ENCODE measurements around the gene ERVV-1. TPM values are rescaled to one million over a fixed set of nuclear protein-coding genes. Genes with fewer than 3 reads are reported as not detected.
"Not testable (repeated sequence)": the region's sequence is repeated elsewhere in the genome, so short reads cannot be mapped to it uniquely, and the experiment has no call there.

Gene ERVV-1
- polyA plus RNA-seq (ENCODE audit: low read depth in 6 of 6) = not detected

- H3K9me3 Mint-ChIP-seq = peaks cover 0 to 20% (median 8%) of the 10 kb centered on the region in 7 donors
Measured at GRCh38 chr19:53013621-53014020, at the start of gene ERVV-1. ERVV-1 (plus strand) TSS chr19:53013921; CDS start chr19:53014091, 170 bp downstream.

GRCh38 chr19:52967772-52968171 lies 45.9 kb upstream of the ERVV-1 start:
- Mint-ChIP-seq H3K4me1 (peaks cover 7 to 11% (median 9%) of the 10 kb centered on the region in 3 donors), H3K27me3 (peaks cover 3 to 12% (median 11%) of the 10 kb centered on the region in 3 donors), H3K9me3 (peaks cover 8 to 41% (median 25%) of the 10 kb centered on the region in 7 donors), H3K36me3 (peaks cover 17 to 21% of the 10 kb centered on the region in 2 donors), H3K27ac (no peak overlapping the region), H3K4me3 (no peak overlapping the region)
- no peak for ATAC-seq (ENCODE audit: low read depth in 2 of 2)
- no peak for DNase-seq

More at GRCh38 chr19:53013621-53014020, at the start of gene ERVV-1:
- Mint-ChIP-seq H3K4me3 (no peak within 1 kb of the TSS), H3K27me3 (peaks cover 0 to 17% (median 0%) of the 10 kb centered on the region in 3 donors), H3K4me1 (no peaks in the 10 kb centered on the region), H3K27ac (no peak within 1 kb of the TSS), H3K36me3 (no peaks in the 10 kb centered on the region)
- ATAC-seq (ENCODE audit: low read depth in 2 of 2) = no peak
- no peak for DNase-seq

- peaks cover 0 to 33% (median 19%) of the 10 kb centered on the region in 7 donors for H3K9me3 Mint-ChIP-seq
- peaks cover 0 to 14% (median 0%) of the 10 kb centered on the region in 3 donors for H3K27me3 Mint-ChIP-seq
- no peak overlapping the region for H3K4me3 Mint-ChIP-seq
- peak overlapping the region in 1 of 6 donors; percentile 30 for H3K27ac Mint-ChIP-seq
- peaks cover 8 to 12% of the 10 kb centered on the region in 2 donors for H3K36me3 Mint-ChIP-seq
- DNase-seq (no peak), ATAC-seq (ENCODE audit: low read depth in 2 of 2) (no peak)
- H3K4me1 Mint-ChIP-seq = no peaks in the 10 kb centered on the region
Measured at GRCh38 chr19:52981329-52981728, 32.4 kb upstream of the ERVV-1 start.

GRCh38 chr19:52983167-52983566 lies 30.6 kb upstream of the ERVV-1 start:
- not testable (repeated sequence) for ATAC-seq (ENCODE audit: low read depth in 2 of 2); H3K4me1 Mint-ChIP-seq; H3K27ac Mint-ChIP-seq; H3K4me3 Mint-ChIP-seq; DNase-seq
- peaks cover 6 to 47% (median 28%) of the 10 kb centered on the region in 7 donors for H3K9me3 Mint-ChIP-seq
- peaks cover 0 to 14% (median 0%) of the 10 kb centered on the region in 3 donors for H3K27me3 Mint-ChIP-seq
- H3K36me3 Mint-ChIP-seq = peaks cover 20 to 23% of the 10 kb centered on the region in 2 donors

- Mint-ChIP-seq H3K9me3 (peaks cover 7 to 51% (median 30%) of the 10 kb centered on the region in 7 donors), H3K4me3 (no peak overlapping the region), H3K27me3 (peaks cover 0 to 6% (median 4%) of the 10 kb centered on the region in 3 donors), H3K4me1 (peaks cover 2 to 9% (median 6%) of the 10 kb centered on the region in 3 donors), H3K36me3 (peaks cover 13 to 19% of the 10 kb centered on the region in 2 donors), H3K27ac (no peak overlapping the region)
- DNase-seq = no peak
- no peak for ATAC-seq (ENCODE audit: low read depth in 2 of 2)
Measured at GRCh38 chr19:52987221-52987620, 26.5 kb upstream of the ERVV-1 start.

- no peak overlapping the region for H3K4me3 Mint-ChIP-seq
- peaks cover 13 to 19% of the 10 kb centered on the region in 2 donors for H3K36me3 Mint-ChIP-seq
- no peak overlapping the region for H3K27ac Mint-ChIP-seq
- peaks cover 6 to 17% (median 12%) of the 10 kb centered on the region in 3 donors for H3K4me1 Mint-ChIP-seq
- peaks cover 11 to 46% (median 34%) of the 10 kb centered on the region in 7 donors for H3K9me3 Mint-ChIP-seq
- no peak for ATAC-seq (ENCODE audit: low read depth in 2 of 2)
- H3K27me3 Mint-ChIP-seq = peaks cover 0 to 13% (median 8%) of the 10 kb centered on the region in 3 donors
- no peak for DNase-seq
Measured at GRCh38 chr19:52988506-52988905, 25.2 kb upstream of the ERVV-1 start.

GRCh38 chr19:52990759-52991418 lies 22.8 kb upstream of the ERVV-1 start:
- H3K4me1 Mint-ChIP-seq = peaks cover 6 to 23% (median 12%) of the 10 kb centered on the region in 3 donors
- no peak for ATAC-seq (ENCODE audit: low read depth in 2 of 2)
- H3K27ac Mint-ChIP-seq = peak overlapping the region in 1 of 6 donors; percentile 53
- peaks cover 0 to 19% (median 8%) of the 10 kb centered on the region in 3 donors for H3K27me3 Mint-ChIP-seq
- peaks cover 14 to 30% (median 23%) of the 10 kb centered on the region in 7 donors for H3K9me3 Mint-ChIP-seq
- no peak for DNase-seq
- H3K36me3 Mint-ChIP-seq = peaks cover 13 to 19% of the 10 kb centered on the region in 2 donors
- H3K4me3 Mint-ChIP-seq = peak overlapping the region in 1 of 8 donors; percentile 9

GRCh38 chr19:52991484-52991883 lies 22.2 kb upstream of the ERVV-1 start:
- Mint-ChIP-seq H3K9me3 (peaks cover 11 to 25% (median 19%) of the 10 kb centered on the region in 7 donors), H3K4me1 (peaks cover 6 to 23% (median 12%) of the 10 kb centered on the region in 3 donors), H3K27ac (peak overlapping the region in 1 of 6 donors; percentile 15), H3K27me3 (peaks cover 0 to 19% (median 8%) of the 10 kb centered on the region in 3 donors), H3K36me3 (peaks cover 10 to 13% of the 10 kb centered on the region in 2 donors), H3K4me3 (peak overlapping the region in 6 of 8 donors; percentile 41 to 94 (median 86))
- DNase-seq = no peak
- no peak for ATAC-seq (ENCODE audit: low read depth in 2 of 2)

GRCh38 chr19:52992109-52993004 lies 21.4 kb upstream of the ERVV-1 start:
- no peak for ATAC-seq (ENCODE audit: low read depth in 2 of 2)
- Mint-ChIP-seq H3K36me3 (peaks cover 1 to 4% of the 10 kb centered on the region in 2 donors), H3K27me3 (peaks cover 0 to 19% (median 8%) of the 10 kb centered on the region in 3 donors), H3K27ac (peak overlapping the region in 3 of 6 donors; percentile 3 to 87 (median 75)), H3K4me3 (peak overlapping the region; percentile 41 to 94 (median 90)), H3K4me1 (peaks cover 6 to 23% (median 12%) of the 10 kb centered on the region in 3 donors), H3K9me3 (peaks cover 7 to 23% (median 11%) of the 10 kb centered on the region in 7 donors)
- DNase-seq = no peak

GRCh38 chr19:52993342-52994178 lies 20.2 kb upstream of the ERVV-1 start:
- Mint-ChIP-seq H3K27ac (peak overlapping the region in 4 of 6 donors; percentile 42 to 75 (median 54)), H3K36me3 (no peaks in the 10 kb centered on the region), H3K4me1 (peaks cover 6 to 23% (median 12%) of the 10 kb centered on the region in 3 donors), H3K27me3 (peaks cover 0 to 30% (median 12%) of the 10 kb centered on the region in 3 donors), H3K4me3 (peak overlapping the region; percentile 65 to 94 (median 91)), H3K9me3 (peaks cover 5 to 25% (median 16%) of the 10 kb centered on the region in 7 donors)
- DNase-seq (peak; percentile 74), ATAC-seq (ENCODE audit: low read depth in 2 of 2) (peak; percentile 84 to 88)

GRCh38 chr19:52995711-52996110 lies 18.0 kb upstream of the ERVV-1 start:
- Mint-ChIP-seq H3K4me3 (peak overlapping the region in 1 of 8 donors; percentile 61), H3K4me1 (peaks cover 6 to 23% (median 12%) of the 10 kb centered on the region in 3 donors), H3K27ac (no peak overlapping the region), H3K27me3 (peaks cover 0 to 30% (median 16%) of the 10 kb centered on the region in 3 donors), H3K36me3 (no peaks in the 10 kb centered on the region), H3K9me3 (peaks cover 5 to 31% (median 16%) of the 10 kb centered on the region in 7 donors)
- ATAC-seq (ENCODE audit: low read depth in 2 of 2) (no peak), DNase-seq (no peak)

GRCh38 chr19:52997975-52998374 lies 15.7 kb upstream of the ERVV-1 start:
- no peaks in the 10 kb centered on the region for H3K36me3 Mint-ChIP-seq
- H3K9me3 Mint-ChIP-seq = peaks cover 2 to 26% (median 7%) of the 10 kb centered on the region in 7 donors
- DNase-seq (no peak), ATAC-seq (ENCODE audit: low read depth in 2 of 2) (no peak)
- peaks cover 0 to 17% (median 8%) of the 10 kb centered on the region in 3 donors for H3K27me3 Mint-ChIP-seq
- H3K4me3 Mint-ChIP-seq = no peak overlapping the region
- peaks cover 0 to 7% (median 0%) of the 10 kb centered on the region in 3 donors for H3K4me1 Mint-ChIP-seq
- no peak overlapping the region for H3K27ac Mint-ChIP-seq

All from naive B cell (primary cell).